Activated naive CD4-positive, alpha-beta T cell treated with anti-CD3 and anti-CD28 coated beads, Interleukin-2, amount 50 U/mL, for 24 hours (primary cell): ENCODE results near the gene KCNK5.
A peak's percentile ranks its signal among the peaks of the same experiment; 100 is the strongest.

Source experiments
- H3K27ac Mint-ChIP-seq: one replicate; pipeline ENCODE4 v1.8.0; 2021; ENCODE audit warnings: mild to moderate bottlenecking, mixed read lengths
- H3K27me3 Mint-ChIP-seq: one replicate; pipeline ENCODE4 v1.8.0; 2021; ENCODE audit warnings: mixed read lengths
- H3K36me3 Mint-ChIP-seq: one replicate; pipeline ENCODE4 v1.8.0; 2021; ENCODE audit warnings: mixed read lengths
- H3K4me1 Mint-ChIP-seq: one replicate; pipeline ENCODE4 v1.8.0; 2021; ENCODE audit warnings: mixed read lengths
- H3K4me3 Mint-ChIP-seq: one replicate; pipeline ENCODE4 v1.8.0; 2021; ENCODE audit warnings: mild to moderate bottlenecking, mixed read lengths
- H3K9me3 Mint-ChIP-seq: one replicate; pipeline ENCODE4 v1.8.0; 2021; ENCODE audit warnings: mixed read lengths

KCNK5 gene

DNA sequence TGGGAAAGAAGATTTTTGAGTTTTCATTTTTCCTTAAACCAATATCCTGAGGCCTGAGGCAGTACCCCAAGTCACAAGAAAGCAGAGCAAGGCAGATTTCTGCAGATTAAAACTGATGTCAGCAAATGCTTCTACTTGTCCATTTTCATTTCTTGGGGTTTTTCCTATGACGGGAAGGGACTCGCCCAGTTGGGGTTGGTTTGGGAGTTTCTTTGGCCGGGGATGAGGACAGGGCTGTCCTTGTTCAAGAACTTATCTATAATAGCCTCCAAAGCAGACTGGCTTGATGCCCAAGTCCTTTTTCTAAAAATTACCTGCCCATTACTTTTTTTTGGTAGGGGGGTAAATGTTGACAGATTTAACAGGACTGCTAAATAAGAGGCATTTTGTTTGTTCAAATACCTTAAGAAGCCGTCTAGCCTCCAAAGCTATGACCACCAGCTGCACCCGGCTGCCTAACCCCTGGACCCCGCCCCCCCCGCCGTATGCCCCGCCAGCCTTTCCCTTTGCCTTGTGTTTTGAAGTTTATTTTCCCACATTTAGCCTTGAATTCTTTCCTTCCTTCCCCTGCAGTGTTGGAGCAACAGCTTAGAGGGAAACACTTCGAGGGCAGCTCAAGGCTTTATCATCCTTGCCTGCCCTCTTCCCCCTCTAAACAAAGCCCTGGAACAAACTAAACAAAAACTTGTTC is 2.5 kb downstream of the KCNK5 start:
- H3K4me3 Mint-ChIP-seq = peak overlapping the region; percentile 84
- peaks cover 2% of the 10 kb centered on the region for H3K36me3 Mint-ChIP-seq
- H3K27ac Mint-ChIP-seq = peak overlapping the region; percentile 47
- H3K4me1 Mint-ChIP-seq = peaks cover 64% of the 10 kb centered on the region
- H3K9me3 Mint-ChIP-seq = no peaks in the 10 kb centered on the region
- no peaks in the 10 kb centered on the region for H3K27me3 Mint-ChIP-seq

DNA sequence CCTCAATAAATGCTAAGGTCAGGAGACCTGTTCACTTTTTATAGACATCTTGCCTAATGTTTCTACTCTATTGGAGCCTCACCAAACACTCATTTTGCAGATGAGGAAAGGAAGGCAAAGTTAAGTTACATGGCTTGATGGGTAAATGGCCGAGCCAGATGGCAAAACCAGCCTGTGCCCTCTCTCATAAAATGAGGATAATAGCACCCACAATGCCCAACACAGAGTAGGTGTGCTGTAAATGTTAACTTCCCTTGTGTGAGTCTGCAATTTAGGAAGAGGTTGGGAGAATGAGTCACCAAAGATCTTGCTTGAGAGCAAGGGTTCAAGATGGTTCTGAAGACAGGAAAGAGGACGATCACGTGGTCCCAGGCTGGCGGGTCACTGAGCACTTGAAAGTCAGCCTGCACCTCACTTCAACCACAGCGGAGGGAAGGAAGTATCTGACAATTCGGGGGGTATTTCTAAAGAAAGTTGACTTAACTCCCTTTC is 3.3 kb downstream of the KCNK5 start:
- Mint-ChIP-seq H3K9me3 (no peaks in the 10 kb centered on the region), H3K4me3 (peak overlapping the region; percentile 84), H3K4me1 (peaks cover 67% of the 10 kb centered on the region), H3K27ac (peak overlapping the region; percentile 18), H3K36me3 (peaks cover 2% of the 10 kb centered on the region), H3K27me3 (no peaks in the 10 kb centered on the region)

DNA sequence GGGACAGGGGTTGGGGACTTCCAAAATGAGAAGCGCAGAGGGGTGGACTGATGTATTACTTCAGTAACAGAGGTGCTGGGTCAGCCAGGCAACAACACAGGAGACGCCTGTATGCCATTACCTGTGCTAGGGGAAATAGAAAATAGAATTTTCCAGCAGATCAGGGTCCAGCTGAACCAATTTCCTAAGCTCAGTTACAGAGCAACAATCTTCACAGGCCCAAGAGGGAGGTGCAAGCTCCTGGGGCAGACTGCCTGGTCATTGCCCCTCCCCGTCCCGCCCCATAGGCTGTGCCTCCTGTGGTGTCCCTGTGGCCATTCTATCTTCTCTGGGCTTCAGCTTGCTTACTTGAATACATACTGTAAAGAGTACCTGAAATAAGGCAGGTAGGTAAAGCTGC is 3.7 kb downstream of the KCNK5 start:
- H3K4me3 Mint-ChIP-seq = peak overlapping the region; percentile 84
- H3K4me1 Mint-ChIP-seq = peaks cover 67% of the 10 kb centered on the region
- H3K27me3 Mint-ChIP-seq = no peaks in the 10 kb centered on the region
- H3K36me3 Mint-ChIP-seq = peaks cover 2% of the 10 kb centered on the region
- H3K27ac Mint-ChIP-seq = peak overlapping the region; percentile 18
- H3K9me3 Mint-ChIP-seq = no peaks in the 10 kb centered on the region

DNA sequence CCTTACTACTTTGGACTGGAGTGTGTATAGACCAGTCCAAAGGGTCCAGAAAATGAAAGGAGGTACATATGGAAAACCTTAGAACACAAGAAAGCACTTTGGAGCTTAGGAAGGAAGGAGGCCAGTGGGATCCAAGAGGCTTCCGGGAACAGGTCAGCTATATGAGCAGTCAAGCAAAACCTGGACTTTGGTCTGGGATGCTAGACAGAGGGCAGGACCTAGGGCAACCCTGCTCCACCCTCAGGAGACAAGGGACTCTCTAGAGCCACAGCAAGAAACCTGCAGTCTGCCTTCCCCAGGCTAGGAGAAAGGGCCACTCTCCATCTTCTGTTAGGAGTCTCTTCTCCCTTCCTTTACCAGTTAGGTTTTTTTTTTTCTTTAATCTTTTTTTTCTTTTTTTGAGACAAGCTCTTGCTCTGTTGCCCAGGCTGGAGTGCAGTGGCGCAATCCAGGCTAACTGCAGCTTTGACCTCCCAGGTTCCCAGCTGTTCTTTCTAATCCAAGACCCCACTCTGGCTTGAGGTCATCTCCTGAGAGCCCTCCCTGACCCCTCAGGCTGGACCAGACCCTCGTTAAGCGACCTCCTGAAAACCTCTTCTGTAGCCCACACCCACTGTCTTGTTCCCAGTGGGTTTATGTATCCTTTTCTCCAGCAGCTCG is 4.6 kb downstream of the KCNK5 start:
- H3K27me3 Mint-ChIP-seq = no peaks in the 10 kb centered on the region
- no peaks in the 10 kb centered on the region for H3K9me3 Mint-ChIP-seq
- no peak overlapping the region for H3K27ac Mint-ChIP-seq
- H3K4me3 Mint-ChIP-seq = peak overlapping the region; percentile 19
- H3K4me1 Mint-ChIP-seq = peaks cover 61% of the 10 kb centered on the region
- peaks cover 2% of the 10 kb centered on the region for H3K36me3 Mint-ChIP-seq

DNA sequence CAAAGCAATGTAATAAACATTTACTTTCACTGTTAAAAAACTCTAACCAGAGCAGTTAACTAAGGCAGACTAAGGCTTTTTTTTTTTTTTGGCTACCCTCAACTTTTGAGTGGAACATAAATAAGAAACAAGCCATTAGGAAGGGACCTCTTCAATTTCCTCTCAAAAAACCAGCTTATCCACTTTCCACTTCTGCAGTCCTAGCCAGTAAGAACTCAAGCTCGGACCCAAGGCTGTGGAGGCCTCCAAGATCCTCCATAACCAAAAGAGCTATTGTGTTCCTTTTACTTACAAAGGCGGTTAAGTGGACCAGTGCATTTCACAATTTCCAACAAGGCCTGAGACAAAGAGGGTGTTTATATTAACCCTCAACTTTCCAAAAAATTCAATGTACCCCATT is 5.3 kb downstream of the KCNK5 start:
- Mint-ChIP-seq H3K27ac (peak overlapping the region; percentile 14), H3K27me3 (no peaks in the 10 kb centered on the region), H3K36me3 (peaks cover 2% of the 10 kb centered on the region), H3K4me1 (peaks cover 60% of the 10 kb centered on the region), H3K9me3 (no peaks in the 10 kb centered on the region), H3K4me3 (peak overlapping the region; percentile 19)

DNA sequence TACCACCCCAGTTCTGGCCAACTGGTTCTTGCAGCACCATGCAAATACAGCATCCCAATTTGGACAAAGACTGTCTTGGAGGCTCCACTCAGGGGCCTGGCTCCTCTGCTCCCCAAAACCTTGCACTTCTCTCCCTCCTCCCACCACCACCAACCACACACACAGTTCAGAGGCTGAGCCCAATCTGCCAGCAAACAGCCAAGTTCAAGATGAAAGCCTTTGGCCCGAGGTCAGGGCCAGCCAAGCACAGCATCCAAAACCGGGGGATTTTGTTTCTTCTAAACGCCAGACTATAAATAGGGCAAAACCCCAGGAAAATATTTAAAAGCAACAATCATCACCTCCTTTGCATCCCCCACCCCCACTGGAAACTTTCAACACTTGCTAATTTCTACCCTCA is 5.7 kb downstream of the KCNK5 start:
- Mint-ChIP-seq H3K36me3 (peaks cover 2% of the 10 kb centered on the region), H3K4me3 (peak overlapping the region; percentile 19), H3K4me1 (peaks cover 63% of the 10 kb centered on the region), H3K27ac (peak overlapping the region; percentile 14), H3K27me3 (no peaks in the 10 kb centered on the region), H3K9me3 (no peaks in the 10 kb centered on the region)

DNA sequence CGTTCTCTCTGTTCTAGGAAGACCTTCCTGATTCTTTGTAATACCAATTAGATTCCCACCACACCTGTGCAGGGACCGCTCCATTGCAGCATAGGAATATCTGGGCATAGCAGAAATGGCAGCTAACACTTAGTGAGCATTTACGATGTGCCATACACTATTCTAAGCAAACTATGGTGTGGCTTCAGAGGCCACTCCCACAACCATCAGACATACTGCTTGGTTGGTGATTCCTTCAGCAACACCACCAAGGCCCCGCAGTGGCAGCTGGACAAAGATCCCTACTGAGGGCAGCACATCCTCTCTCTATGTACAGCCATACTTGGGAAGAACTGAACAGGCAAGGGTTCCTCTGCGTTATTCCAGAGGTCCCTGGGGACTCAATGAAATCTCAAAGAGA is 6.2 kb downstream of the KCNK5 start:
- H3K36me3 Mint-ChIP-seq = peaks cover 2% of the 10 kb centered on the region
- no peak overlapping the region for H3K4me3 Mint-ChIP-seq
- H3K9me3 Mint-ChIP-seq = no peaks in the 10 kb centered on the region
- H3K27me3 Mint-ChIP-seq = no peaks in the 10 kb centered on the region
- H3K27ac Mint-ChIP-seq = no peak overlapping the region
- H3K4me1 Mint-ChIP-seq = peaks cover 63% of the 10 kb centered on the region

DNA sequence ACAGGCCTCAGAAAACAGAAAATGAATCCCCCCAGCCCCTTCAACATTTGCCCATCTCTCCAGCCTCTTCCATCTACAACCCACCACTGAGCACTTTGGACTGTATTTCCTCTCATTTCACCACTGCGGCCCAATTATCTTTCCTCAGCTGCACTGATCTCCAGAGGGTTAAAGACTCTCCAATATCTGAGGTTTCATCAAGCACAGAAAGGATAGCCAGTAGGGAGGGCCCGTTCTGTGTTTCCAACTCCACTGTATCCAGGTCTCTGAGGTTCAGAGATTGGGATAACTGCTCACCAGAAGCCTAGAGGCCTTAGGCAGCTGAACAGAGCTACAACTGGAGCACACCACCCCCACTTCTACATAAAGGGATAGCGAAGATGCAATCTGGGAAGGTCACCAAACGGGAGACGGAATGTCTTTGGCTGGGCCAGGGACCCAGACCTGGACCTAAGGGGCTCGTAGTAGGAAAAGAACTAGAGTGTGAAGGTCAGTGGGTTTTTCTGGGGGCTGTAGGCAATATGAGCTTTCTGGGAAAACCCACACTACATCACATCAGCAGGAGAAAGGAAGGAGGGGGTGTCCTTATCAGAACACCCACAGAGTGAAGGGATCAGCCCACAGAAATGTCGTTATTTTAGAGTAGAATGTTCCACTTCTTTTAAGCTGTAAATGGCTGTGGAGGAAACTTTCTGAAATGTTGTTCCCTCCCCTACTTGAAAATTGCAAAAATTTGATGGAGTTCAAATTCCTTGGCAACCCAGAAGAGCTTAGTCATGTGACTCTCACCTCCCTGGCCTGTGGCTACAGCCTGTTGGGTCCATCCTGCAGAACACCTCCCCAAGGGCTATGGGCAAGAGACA is 7.3 kb downstream of the KCNK5 start:
- Mint-ChIP-seq H3K9me3 (no peaks in the 10 kb centered on the region), H3K36me3 (peaks cover 2% of the 10 kb centered on the region), H3K4me3 (peak overlapping the region; percentile 53), H3K4me1 (peaks cover 54% of the 10 kb centered on the region), H3K27me3 (no peaks in the 10 kb centered on the region), H3K27ac (peak overlapping the region; percentile 79)

DNA sequence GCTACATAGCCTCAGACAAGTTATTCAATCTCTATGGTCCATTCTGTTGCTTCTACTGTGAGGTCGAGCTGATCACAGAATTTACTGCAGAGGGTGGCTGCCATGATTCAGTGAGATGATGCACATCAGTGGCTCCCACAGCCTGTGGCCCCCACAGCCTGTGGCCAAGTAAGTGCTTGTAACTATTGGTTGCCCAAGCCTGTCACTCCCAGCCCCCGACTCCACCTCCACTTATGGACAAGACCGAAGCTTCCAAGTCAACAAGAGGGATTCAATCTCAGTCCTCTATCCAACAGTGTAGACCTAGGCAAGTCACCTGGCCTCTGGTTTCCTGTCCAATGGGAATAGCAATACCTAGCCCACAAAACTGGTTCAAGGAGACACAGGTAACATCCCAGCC is 8.2 kb downstream of the KCNK5 start:
- Mint-ChIP-seq H3K9me3 (no peaks in the 10 kb centered on the region), H3K36me3 (peaks cover 2% of the 10 kb centered on the region), H3K27me3 (no peaks in the 10 kb centered on the region), H3K4me3 (no peak overlapping the region), H3K27ac (no peak overlapping the region), H3K4me1 (peaks cover 45% of the 10 kb centered on the region)

DNA sequence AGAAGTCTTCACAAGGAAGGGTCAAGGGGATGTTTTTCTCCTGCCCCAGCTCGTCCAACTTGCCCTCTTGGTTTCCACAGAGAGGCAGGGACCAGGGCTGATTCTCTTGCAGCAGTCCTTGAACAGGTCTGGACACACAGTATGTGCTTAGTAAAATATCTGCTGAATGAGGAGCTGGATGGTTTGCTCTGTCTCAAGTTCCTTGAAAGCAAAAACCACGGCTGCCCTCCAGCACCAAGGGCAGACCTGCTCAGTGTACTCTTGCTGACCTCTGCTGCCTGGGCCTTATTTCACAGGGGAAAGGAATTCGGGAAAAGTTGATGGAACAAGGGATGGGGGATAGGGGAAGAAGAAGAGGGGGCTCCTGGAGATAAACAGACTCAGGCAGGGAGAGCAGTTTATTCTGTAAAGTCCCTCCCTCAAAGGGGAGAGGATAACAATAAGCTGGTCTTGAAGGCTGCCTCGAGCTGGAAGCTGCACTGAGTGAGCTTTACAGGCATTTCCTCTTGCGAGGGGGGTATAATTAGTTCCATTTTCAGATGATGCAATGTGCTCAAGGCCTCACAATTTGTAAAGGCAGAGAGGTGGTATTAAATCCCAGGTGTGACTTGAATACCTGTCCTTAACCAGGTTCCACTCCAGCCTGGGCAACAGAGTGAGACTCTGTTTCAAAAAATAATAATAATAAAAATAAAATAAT is 10.3 kb downstream of the KCNK5 start:
- H3K27ac Mint-ChIP-seq = no peak overlapping the region
- H3K4me1 Mint-ChIP-seq = peaks cover 27% of the 10 kb centered on the region
- H3K36me3 Mint-ChIP-seq = peaks cover 2% of the 10 kb centered on the region
- no peaks in the 10 kb centered on the region for H3K9me3 Mint-ChIP-seq
- no peaks in the 10 kb centered on the region for H3K27me3 Mint-ChIP-seq
- H3K4me3 Mint-ChIP-seq = no peak overlapping the region

DNA sequence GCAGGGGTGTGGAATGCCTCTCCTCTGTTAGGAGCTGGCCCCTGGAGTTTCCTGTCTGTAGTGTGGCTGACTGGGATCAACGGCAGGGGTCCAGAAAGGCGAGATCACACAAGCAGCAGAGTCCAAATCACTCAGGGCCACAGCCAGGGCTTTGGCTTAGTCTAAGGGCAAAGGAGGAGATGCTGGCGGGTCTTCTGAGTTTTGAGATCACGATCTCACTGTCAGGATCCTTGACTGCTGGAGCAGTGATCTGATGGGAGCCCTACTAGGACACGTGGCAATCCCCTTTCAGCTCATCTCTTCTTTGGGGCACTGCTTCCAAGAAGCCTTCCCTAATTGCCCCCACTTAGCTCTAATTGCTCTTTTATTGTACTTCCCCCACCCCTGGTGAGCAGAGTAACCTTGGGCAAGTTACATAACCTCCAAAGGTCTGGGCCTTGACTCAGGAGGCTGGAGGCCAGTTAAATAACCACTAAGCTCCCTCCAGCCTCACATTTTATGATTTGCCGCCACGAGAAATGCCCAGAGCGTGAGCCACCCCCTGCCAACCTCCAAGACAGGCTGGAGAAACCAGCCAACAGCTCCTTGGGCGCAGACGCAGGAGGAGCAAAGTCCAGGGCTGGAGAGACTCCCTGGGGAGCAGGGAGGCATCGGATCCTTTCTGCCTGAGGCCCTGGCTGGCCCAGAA is 12.0 kb downstream of the KCNK5 start:
- H3K36me3 Mint-ChIP-seq = peaks cover 3% of the 10 kb centered on the region
- H3K27me3 Mint-ChIP-seq = no peaks in the 10 kb centered on the region
- H3K4me1 Mint-ChIP-seq = peaks cover 11% of the 10 kb centered on the region
- no peaks in the 10 kb centered on the region for H3K9me3 Mint-ChIP-seq
- no peak overlapping the region for H3K27ac Mint-ChIP-seq
- H3K4me3 Mint-ChIP-seq = no peak overlapping the region

DNA sequence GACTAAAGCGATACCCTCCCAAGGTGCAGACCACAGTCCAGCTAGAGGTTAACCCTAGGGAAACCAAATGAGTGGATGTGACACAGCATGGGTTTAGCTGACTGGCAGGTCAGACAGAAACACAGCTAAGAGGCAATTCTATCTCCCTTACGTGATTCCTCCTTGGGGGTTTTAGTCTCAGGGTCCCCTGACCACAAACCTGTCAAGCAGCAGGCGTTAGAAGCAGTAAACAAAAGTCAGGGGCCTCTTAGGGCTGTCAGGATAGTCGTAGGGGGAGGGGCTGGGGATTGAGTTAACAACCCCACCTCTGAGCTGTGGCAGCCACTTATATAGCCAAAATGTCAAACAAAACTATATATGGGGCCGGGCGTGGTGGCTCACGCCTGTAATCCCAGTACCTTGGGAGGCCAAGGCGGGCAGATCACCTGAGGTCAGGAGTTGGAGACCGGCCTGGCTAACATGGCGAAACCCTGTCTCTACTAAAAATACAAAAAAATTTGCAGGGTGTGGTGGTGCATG is 13.6 kb downstream of the KCNK5 start:
- Mint-ChIP-seq H3K4me3 (no peak overlapping the region), H3K27ac (no peak overlapping the region), H3K9me3 (no peaks in the 10 kb centered on the region), H3K4me1 (peaks cover 3% of the 10 kb centered on the region), H3K36me3 (peaks cover 3% of the 10 kb centered on the region), H3K27me3 (no peaks in the 10 kb centered on the region)

DNA sequence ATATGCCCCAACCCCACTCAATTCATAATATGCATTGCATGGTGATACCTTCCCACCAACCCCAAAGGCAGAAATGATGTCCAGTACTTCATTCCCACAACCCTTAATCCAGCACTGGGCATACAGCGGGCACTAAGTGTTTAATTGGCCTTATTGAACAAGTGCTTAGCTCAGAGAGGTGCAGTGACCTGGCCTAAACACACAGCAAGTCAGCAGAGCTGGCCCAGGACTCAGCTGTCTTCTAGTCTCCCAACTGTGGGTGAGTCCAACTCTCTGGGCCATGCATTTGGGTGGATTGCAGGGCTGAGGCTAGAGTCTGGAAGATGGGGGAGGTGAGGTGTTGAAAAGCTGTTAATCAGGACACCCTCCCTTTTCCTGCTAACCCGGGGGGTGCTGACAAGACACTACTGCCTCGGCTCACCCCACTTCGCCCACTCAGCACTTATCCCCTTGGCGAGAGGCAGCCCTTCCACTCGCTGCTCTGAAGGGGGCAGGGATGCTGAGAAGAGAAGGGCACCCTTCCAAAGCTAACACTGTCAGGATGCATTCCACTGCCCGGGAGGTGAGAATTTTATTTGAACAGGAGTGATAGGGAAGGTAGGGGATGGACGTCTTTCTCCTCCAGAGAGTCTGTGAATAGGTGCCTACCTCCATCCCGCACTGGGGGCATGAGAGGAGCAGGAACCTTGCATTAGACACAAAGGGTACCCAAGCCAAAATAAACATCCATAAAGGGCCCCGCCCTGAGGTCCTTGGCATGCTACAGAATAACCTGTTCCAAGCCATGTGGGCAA is 14.2 kb downstream of the KCNK5 start:
- H3K4me1 Mint-ChIP-seq = peaks cover 3% of the 10 kb centered on the region
- H3K27me3 Mint-ChIP-seq = no peaks in the 10 kb centered on the region
- H3K4me3 Mint-ChIP-seq = no peak overlapping the region
- peaks cover 3% of the 10 kb centered on the region for H3K36me3 Mint-ChIP-seq
- H3K27ac Mint-ChIP-seq = no peak overlapping the region
- H3K9me3 Mint-ChIP-seq = no peaks in the 10 kb centered on the region
